Breast epithelium (tissue), 4 donors: ENCODE data around the gene ELMO3. TPM values are rescaled to one million over a fixed set of nuclear protein-coding genes. Genes with fewer than 3 reads are reported as not detected.

Experiments used
- DNase-seq, 2 donors: peaks; one replicate each; pipeline ENCODE4 v3.0.0-alpha.2; 2019; ENCODE audit warnings: low spot score in 2 of 2
- H3K27ac ChIP-seq, 2 donors: fragments of 200-600 bp; sonication (generic) in 1 of 2; one replicate each; pipeline ENCODE4 v1.5.1; 2016 to 2019; ENCODE audit warnings: mild to moderate bottlenecking in 1 of 2
- H3K27me3 ChIP-seq, 2 donors: fragments of 200-600 bp; sonication (generic) in 1 of 2; one replicate each; pipeline versions ENCODE4 v1.5.1 to v1.6.0; 2017 to 2019; ENCODE audit warnings: control low read depth in 1 of 2, mild to moderate bottlenecking in 1 of 2
- H3K36me3 ChIP-seq: fragments of 200-600 bp; one replicate; pipeline ENCODE4 v1.5.1; 2019
- H3K4me1 ChIP-seq, 2 donors: fragments of 200-600 bp; sonication (generic); one replicate each; pipeline ENCODE4 v1.5.1; 2016 to 2019; ENCODE audit warnings: control low read depth in 1 of 2
- H3K4me3 ChIP-seq, 3 donors: fragments of 200-600 bp; sonication (generic); 1 replicate in 2 of 3; 2 replicates in 1 of 3; pipeline ENCODE4 v1.5.1; 2016 to 2019; ENCODE audit warnings: mild to moderate bottlenecking in 3 of 3, moderate library complexity in 2 of 3
- H3K9me3 ChIP-seq, 2 donors: fragments of 200-600 bp; sonication (generic) in 1 of 2; one replicate each; pipeline ENCODE4 v1.5.1; 2016 to 2019; ENCODE audit warnings: control low read depth in 1 of 2
- CTCF ChIP-seq, 3 donors: fragments of 450-650 bp; IDR thresholded peaks; one replicate each; pipeline ENCODE4 v1.5.1; 2016 to 2017; ENCODE audit warnings: antibody characterized with exemption in 3 of 3, mild to moderate bottlenecking in 3 of 3, moderate library complexity in 3 of 3
- POLR2A ChIP-seq: fragments of 450-650 bp; IDR thresholded peaks from one replicate; pipeline ENCODE4 v1.6.1; 2016; ENCODE audit warnings: antibody characterized with exemption, mild to moderate bottlenecking, moderate library complexity
- POLR2AphosphoS5 ChIP-seq, 3 donors: sonication (generic); formaldehyde crosslinking; IDR thresholded peaks; one replicate each; pipeline ENCODE4 v1.6.1; 2017; ENCODE audit warnings: antibody characterized with exemption in 3 of 3
- intact Hi-C: fragments of 100-400 bp; cut with DNase I; formaldehyde crosslinking; loops from one replicate; pipeline ENCODE4 v1.15.1; 2023; ENCODE audit warnings: low total_unique reads
- total RNA-seq, 3 donors: library from RNA; depleted of rRNA; stranded (reverse); fragments of >200 nt; gene quantifications; one replicate each; pipeline ENCODE4 v1.1.0, GENCODE V29; 2016

Gene ELMO3
- total RNA-seq, 3 donors from 2014 or later, result 1.1 to 35.0 (median 19.7) TPM

GRCh38 chr16:67197704-67198103, 1.2 kb upstream of the ELMO3 start:
- Histone ChIP-seq H3K4me1 (peaks cover 3 to 24% of the 10 kb centered on the region in 2 donors), H3K27ac (peak overlapping the region in 1 of 2 donors; percentile 36), H3K27me3 (no peaks in the 10 kb centered on the region), H3K9me3 (no peaks in the 10 kb centered on the region), H3K4me3 (no peak overlapping the region), H3K36me3 (no peaks in the 10 kb centered on the region)
- no peak for DNase-seq
- intact Hi-C loops, result no loop called here
- TF ChIP-seq POLR2AphosphoS5 (IDR thresholded peaks at IDR 0.05) (no peak), CTCF (IDR thresholded peaks at IDR 0.05) (no peak), POLR2A (no peak)

GRCh38 chr16:67198238-67198734, 645 bp upstream of the ELMO3 start:
- no peak for DNase-seq

DNA sequence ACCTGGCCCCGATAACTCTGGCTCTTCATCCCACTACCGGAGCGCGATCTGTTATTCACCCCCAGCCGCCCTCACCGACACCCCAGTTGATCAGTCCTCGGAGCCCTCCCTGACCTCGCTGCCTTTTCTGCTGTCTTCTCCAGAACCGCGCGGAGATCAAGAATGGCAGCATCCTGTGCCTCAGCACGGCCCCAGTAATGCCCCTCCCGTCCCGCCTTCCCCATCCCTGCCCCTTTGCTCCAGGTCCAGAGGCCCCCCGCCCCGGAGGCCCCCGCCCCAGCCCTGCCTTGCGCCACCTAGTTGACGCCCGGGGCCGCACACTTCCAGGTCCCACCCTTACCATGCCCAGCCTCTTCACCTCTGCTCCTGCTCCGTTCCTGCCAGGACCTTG, 872 bp downstream of the ELMO3 start:
- H3K27ac ChIP-seq, result peak overlapping the region; percentile 41 to 75
- peaks cover 0 to 11% of the 10 kb centered on the region in 2 donors for H3K4me1 ChIP-seq
- H3K9me3 ChIP-seq, result no peaks in the 10 kb centered on the region
- peaks cover 8% of the 10 kb centered on the region for H3K36me3 ChIP-seq
- H3K27me3 ChIP-seq, result no peaks in the 10 kb centered on the region
- intact Hi-C loops, result no loop called here
- no peak for TF ChIP-seq CTCF (IDR thresholded peaks at IDR 0.05)
- no peak for TF ChIP-seq POLR2AphosphoS5 (IDR thresholded peaks at IDR 0.05)
- no peak for TF ChIP-seq POLR2A
- peak overlapping the region in 2 of 3 donors; percentile 68 to 70 for H3K4me3 ChIP-seq
- no peak for DNase-seq

More at GRCh38 chr16:67198238-67198734, 645 bp upstream of the ELMO3 start:
- no peaks in the 10 kb centered on the region for H3K27me3 ChIP-seq
- intact Hi-C loops, result no loop called here
- H3K36me3 ChIP-seq, result peaks cover 4% of the 10 kb centered on the region
- no peaks in the 10 kb centered on the region for H3K9me3 ChIP-seq
- H3K4me1 ChIP-seq, result peaks cover 0 to 18% of the 10 kb centered on the region in 2 donors
- TF ChIP-seq CTCF (IDR thresholded peaks at IDR 0.05), result peak; percentile 9 to 53 (median 44)
- no peak for TF ChIP-seq POLR2AphosphoS5 (IDR thresholded peaks at IDR 0.05)
- TF ChIP-seq POLR2A, result no peak
- peak overlapping the region; percentile 36 to 41 for H3K27ac ChIP-seq
- peak overlapping the region in 1 of 3 donors; percentile 68 for H3K4me3 ChIP-seq

DNA sequence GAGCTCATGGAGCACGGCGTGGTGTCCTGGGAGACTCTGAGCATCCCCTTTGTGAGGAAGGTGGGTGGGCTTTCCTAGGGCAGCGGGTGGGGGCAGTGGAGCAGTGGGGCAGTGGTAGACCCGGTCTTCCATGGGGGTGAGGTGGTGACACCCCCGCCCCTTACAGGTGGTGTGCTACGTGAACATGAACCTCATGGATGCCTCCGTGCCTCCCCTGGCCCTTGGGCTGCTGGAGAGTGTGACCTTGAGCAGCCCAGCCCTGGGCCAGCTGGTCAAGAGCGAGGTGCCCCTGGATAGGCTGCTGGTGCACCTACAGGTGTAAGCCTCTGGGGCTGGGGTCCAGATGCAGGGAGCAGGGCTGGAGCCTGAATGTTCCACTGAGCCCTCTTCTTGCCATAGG, 1.6 kb downstream of the ELMO3 start:
- no peak for DNase-seq
- Histone ChIP-seq H3K27ac (no peak overlapping the region), H3K4me3 (no peak overlapping the region), H3K36me3 (peaks cover 8% of the 10 kb centered on the region), H3K4me1 (peaks cover 0 to 11% of the 10 kb centered on the region in 2 donors), H3K9me3 (no peaks in the 10 kb centered on the region), H3K27me3 (no peaks in the 10 kb centered on the region)
- TF ChIP-seq POLR2AphosphoS5 (IDR thresholded peaks at IDR 0.05), result no peak
- TF ChIP-seq CTCF (IDR thresholded peaks at IDR 0.05), result no peak
- TF ChIP-seq POLR2A, result no peak
- intact Hi-C loops, result no loop called here

DNA sequence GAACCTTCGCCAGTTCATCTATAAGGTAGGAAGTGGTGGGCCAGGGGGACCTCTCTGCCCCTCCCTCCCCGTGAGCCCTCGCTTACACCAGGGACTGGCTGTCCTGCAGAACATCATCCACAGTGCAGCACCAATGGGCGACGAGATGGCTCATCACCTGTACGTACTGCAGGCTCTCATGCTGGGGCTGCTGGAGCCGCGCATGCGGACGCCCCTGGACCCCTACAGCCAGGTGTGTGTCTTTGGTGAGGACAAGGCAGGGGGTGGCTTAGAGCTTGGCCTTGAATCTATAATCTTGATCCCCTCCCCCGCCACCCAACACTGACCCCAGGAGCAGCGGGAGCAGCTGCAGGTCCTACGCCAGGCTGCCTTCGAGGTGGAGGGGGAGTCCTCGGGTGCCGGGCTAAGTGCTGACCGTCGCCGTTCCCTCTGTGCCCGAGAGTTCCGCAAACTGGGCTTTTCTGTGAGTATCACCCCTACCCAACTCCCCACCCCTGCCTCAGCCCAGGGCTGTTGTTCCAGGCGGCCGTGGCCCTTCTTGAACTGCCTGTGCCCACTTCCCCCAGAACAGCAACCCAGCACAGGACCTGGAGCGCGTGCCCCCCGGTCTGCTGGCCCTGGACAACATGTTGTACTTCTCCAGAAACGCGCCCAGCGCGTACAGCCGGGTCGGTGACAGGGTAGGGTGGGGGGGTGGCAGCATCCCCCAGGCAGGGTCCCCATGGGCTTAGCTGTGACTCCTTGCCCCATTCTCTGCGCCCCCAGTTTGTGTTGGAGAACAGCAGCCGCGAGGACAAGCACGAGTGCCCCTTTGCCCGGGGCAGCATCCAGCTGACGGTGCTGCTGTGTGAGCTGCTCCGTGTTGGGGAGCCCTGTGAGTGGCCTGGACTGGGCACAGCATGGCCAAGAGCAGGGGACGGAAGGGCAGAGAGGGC, 2.7 kb downstream of the ELMO3 start:
- no peak for DNase-seq
- Histone ChIP-seq H3K27ac (no peak overlapping the region), H3K27me3 (no peaks in the 10 kb centered on the region), H3K4me3 (no peak overlapping the region), H3K9me3 (no peaks in the 10 kb centered on the region), H3K36me3 (peaks cover 8% of the 10 kb centered on the region), H3K4me1 (peaks cover 0 to 11% of the 10 kb centered on the region in 2 donors)
- intact Hi-C loops, result no loop called here
- TF ChIP-seq POLR2A (no peak), POLR2AphosphoS5 (IDR thresholded peaks at IDR 0.05) (no peak), CTCF (IDR thresholded peaks at IDR 0.05) (no peak)
